Measurements from ENCODE around the gene ACIN1.
"Not testable (repeated sequence)": the region's sequence is repeated elsewhere in the genome, so short reads cannot be mapped to it uniquely, and the experiment has no call there.

Gene ACIN1

DNA sequence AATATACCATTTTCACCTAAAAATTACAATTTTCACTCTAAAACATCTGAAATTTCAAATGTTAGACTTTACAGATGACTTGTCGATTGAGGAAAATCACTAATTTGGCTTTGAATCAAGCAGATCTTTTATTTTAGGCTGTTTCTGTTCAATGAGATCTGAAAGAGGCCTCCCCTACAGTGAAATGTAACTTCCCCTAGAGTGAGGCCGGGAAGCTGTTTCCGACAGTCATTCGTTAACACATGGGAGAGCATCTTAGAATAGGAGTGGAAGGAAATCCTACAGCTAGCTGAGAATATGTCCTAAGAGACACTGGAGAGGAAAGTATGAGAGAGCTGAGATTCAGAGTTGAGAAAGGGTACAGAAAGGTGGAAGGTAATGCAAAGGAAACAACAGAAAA lies 79.3 kb downstream of the ACIN1 start:
- DNase-seq (ENCODE audit: low read depth, low spot score), result no peak

- DNase-seq (ENCODE audit: low read depth, low spot score), result not testable (repeated sequence)
Observed at GRCh38 chr14:23013749-23014054, 81.2 kb downstream of the ACIN1 start.

GRCh38 chr14:23013054-23013748 lies 81.7 kb downstream of the ACIN1 start:
- no peak for DNase-seq (ENCODE audit: low read depth, low spot score)

DNA sequence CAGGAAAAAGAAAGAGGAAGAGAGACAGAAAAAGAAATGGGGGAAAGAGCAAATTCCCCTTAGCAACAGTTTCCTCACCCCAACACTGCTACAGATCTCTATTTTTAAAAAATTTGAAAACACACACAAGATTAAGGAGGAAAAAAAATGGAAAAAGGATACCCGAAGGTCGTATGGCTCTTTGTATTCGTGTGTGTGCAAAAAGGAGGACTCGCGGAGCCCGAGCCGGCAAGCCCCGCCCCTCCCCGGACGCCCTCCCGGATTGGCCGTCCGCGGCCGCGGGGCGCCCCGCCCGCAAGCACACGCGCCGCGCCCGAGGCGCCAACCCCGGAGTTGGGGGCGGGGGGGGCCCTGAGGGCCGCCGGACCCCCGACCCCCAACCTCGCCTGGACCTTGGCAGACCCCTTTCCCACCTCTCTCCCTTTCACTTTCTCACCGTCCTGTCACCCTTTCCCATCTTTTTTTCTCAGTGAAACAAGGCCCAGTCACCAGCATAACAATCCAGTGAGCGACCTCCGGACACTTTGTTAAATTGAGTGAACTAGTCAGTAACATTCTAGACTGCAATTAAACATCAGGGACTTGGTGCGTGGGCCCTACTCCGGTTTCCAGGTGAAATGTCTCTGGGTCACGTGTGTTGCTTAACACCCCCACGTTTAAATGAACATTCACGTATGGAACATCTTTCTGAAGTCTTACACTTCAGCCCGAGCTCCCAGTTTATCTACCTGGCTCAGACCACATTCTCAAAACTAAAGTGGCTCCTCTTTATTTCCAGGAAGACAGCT lies 84.8 kb downstream of the ACIN1 start, which contains the start of gene C14orf93:
C14orf93 (minus strand) TSS at position 205 of the 788 bp plus-strand sequence. CDS start 11,120 bp downstream, outside the sequence.
- peak; percentile 85 for DNase-seq (ENCODE audit: low read depth, low spot score)

GRCh38 chr14:23009483-23009938 lies 85.4 kb downstream of the ACIN1 start:
- no peak for DNase-seq (ENCODE audit: low read depth, low spot score)

GRCh38 chr14:23008831-23009230 lies 86.1 kb downstream of the ACIN1 start:
- DNase-seq (ENCODE audit: low read depth, low spot score), result no peak
